Measurements from ENCODE around the gene ATP7B.

DNA sequence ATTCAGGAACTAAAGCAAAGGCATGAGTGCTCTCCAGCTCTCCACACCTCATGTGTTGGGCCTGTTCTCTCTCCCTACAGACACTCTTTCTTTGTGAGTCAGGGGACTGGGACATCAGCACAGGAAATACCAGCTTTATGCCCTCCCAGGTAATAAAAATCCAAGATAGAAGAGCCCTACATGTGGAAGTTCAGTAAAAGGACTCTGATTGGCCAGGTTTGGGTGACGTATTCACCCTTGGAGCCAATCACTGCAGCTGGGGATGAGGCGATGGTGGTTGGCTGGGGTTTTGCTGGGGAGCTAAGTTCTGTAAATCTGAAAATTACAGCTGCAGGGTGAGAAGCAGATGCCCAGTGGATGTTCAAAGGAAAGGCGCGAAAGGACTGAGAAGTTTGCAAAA is 117.0 kb downstream of the ATP7B start:
- TF ChIP-seq POLR2A (IDR thresholded peaks at IDR 0.05) (no peak), CTCF (IDR thresholded peaks at IDR 0.05) (no peak)

All from transverse colon (tissue), 3 donors.